SIG-M5 treated with dmso at 0.1 percent for 504 hours (cell line): Measurements from ENCODE around the gene NRXN3.

ENCODE experiments used
- DNase-seq: peaks from one replicate; lab custom pipeline; 2025; ENCODE audit not compliant: unreplicated experiment; lab: John Stamatoyannopoulos, UW

The NRXN3 gene

GRCh38 chr14:79426103-79426755 lies 1256.1 kb downstream of the NRXN3 start:
- no peak for DNase-seq

- DNase-seq, result no peak
Observed at GRCh38 chr14:79432640-79433039, 1262.5 kb downstream of the NRXN3 start.

- DNase-seq, result no peak
Observed at GRCh38 chr14:79436335-79436734, 1266.2 kb downstream of the NRXN3 start.

- DNase-seq, result no peak
Observed at GRCh38 chr14:79437951-79438350, 1267.8 kb downstream of the NRXN3 start.

GRCh38 chr14:79438696-79439342 lies 1268.6 kb downstream of the NRXN3 start:
- no peak for DNase-seq

- no peak for DNase-seq
Observed at GRCh38 chr14:79442786-79443185, 1272.6 kb downstream of the NRXN3 start.

- no peak for DNase-seq
Observed at GRCh38 chr14:79443602-79444001, 1273.4 kb downstream of the NRXN3 start.

GRCh38 chr14:79448960-79449359 lies 1278.8 kb downstream of the NRXN3 start:
- DNase-seq, result no peak

- DNase-seq, result no peak
Observed at GRCh38 chr14:79451601-79452000, 1281.4 kb downstream of the NRXN3 start.

- DNase-seq, result no peak
Observed at GRCh38 chr14:79453276-79453675, 1283.1 kb downstream of the NRXN3 start.

GRCh38 chr14:79464468-79464867 lies 1294.3 kb downstream of the NRXN3 start:
- no peak for DNase-seq

GRCh38 chr14:79465651-79466050 lies 1295.5 kb downstream of the NRXN3 start:
- no peak for DNase-seq

GRCh38 chr14:79466938-79467527 lies 1296.9 kb downstream of the NRXN3 start:
- no peak for DNase-seq

- DNase-seq, result no peak
Observed at GRCh38 chr14:79467835-79468234, 1297.7 kb downstream of the NRXN3 start.

- DNase-seq, result no peak
Observed at GRCh38 chr14:79468486-79468885, 1298.3 kb downstream of the NRXN3 start.

- DNase-seq, result no peak
Observed at GRCh38 chr14:79473651-79474050, 1303.5 kb downstream of the NRXN3 start.

- no peak for DNase-seq
Observed at GRCh38 chr14:79475887-79476532, 1305.8 kb downstream of the NRXN3 start.

GRCh38 chr14:79476552-79476951 lies 1306.4 kb downstream of the NRXN3 start:
- no peak for DNase-seq

GRCh38 chr14:79480212-79480611 lies 1310.0 kb downstream of the NRXN3 start:
- DNase-seq, result no peak

GRCh38 chr14:79482825-79483224 lies 1312.7 kb downstream of the NRXN3 start:
- DNase-seq, result no peak

- no peak for DNase-seq
Observed at GRCh38 chr14:79483477-79484388, 1313.6 kb downstream of the NRXN3 start.
